ENCODE data around the gene ECI1. TPM values are rescaled to one million over a fixed set of nuclear protein-coding genes. Genes with fewer than 3 reads are reported as not detected.

ECI1 gene
- total and polyA plus RNA-seq, 2 of the 4 experiments (the other 2 are of a cell fraction): 20.3 to 30.1 TPM

- Histone ChIP-seq H2BK5ac (ENCODE audit: low read depth, low read length, poor library complexity, severe bottlenecking) (no peak overlapping the region), H3K4me2 (ENCODE audit: low read depth, low read length) (no peak overlapping the region), H2AFZ (replicated peaks; ENCODE audit: low read length, poor library complexity) (no peak overlapping the region), H3K9me3 (ENCODE audit: control insufficient read depth, insufficient read depth, low read length) (no peaks in the 10 kb centered on the region), H3K23ac (ENCODE audit: low read depth, low read length) (no peak overlapping the region), H3K4me1 (ENCODE audit: control insufficient read depth, insufficient read depth, low read length) (0 out of 2 replicates have a peak, but pooled peaks cover under 1% of the 10 kb centered on the region), H3K14ac (replicated peaks; ENCODE audit: low read depth, low read length) (no peak overlapping the region), H2BK15ac (ENCODE audit: low read depth, low read length) (no peak overlapping the region), H3K79me1 (ENCODE audit: low read depth in 1 of 2, low read length in 2 of 2) (peaks cover 17 to 35% of the 10 kb centered on the region in 2 experiments), H3K9me1 (ENCODE audit: insufficient read depth, low read length) (0 out of 2 replicates have a peak, but pooled peaks cover 2% of the 10 kb centered on the region), H2AK5ac (ENCODE audit: low read depth, low read length) (no peak overlapping the region), H3K9ac (ENCODE audit: low read depth, low read length) (no peak overlapping the region), H4K20me1 (ENCODE audit: insufficient read depth, low read length) (no peaks in the 10 kb centered on the region; the same call in 1 of the 2 replicates), H2BK120ac (ENCODE audit: low read depth, low read length) (no peak overlapping the region), H3K36me3 (ENCODE audit: control insufficient read depth, insufficient read depth, low read length) (peaks cover 46% of the 10 kb centered on the region), H2BK20ac (ENCODE audit: low read depth, low read length) (no peak overlapping the region), H3K4ac (ENCODE audit: low read depth, low read length) (no peak overlapping the region), H2AK9ac (replicated peaks; ENCODE audit: low read depth, low read length, poor library complexity) (no peak overlapping the region), H3K4me3 (ENCODE audit: insufficient read depth, low read depth, low read length) (no peak overlapping the region), H3K27me3 (ENCODE audit: control insufficient read depth, insufficient read depth, low read length) (no peaks in the 10 kb centered on the region), H3K18ac (ENCODE audit: low read depth, low read length) (no peak overlapping the region), H4K8ac (ENCODE audit: low read depth in 2 of 2, low read length in 2 of 2) (no peak overlapping the region), H4K91ac (ENCODE audit: insufficient read depth, low read depth, low read length) (no peak overlapping the region), H4K5ac (ENCODE audit: low read depth, low read length) (no peak overlapping the region), H3K56ac (ENCODE audit: extremely low read depth, insufficient read depth, low read length) (no peak overlapping the region), H3K27ac (ENCODE audit: insufficient read depth, low read length) (no peak overlapping the region)
- in situ Hi-C loops (cut with MboI; ENCODE audit: low sequenced_read_pairs) (no loop called here), intact Hi-C loops (cut with micrococcal nuclease) (no loop called here), dilution Hi-C loops (cut with HindIII; ENCODE audit: low sequenced_read_pairs, unreplicated experiment) (no loop called here)
- POLR2A ChIA-PET (ENCODE audit: unreplicated experiment): no interaction called here
- TF ChIP-seq CEBPB (IDR thresholded peaks at IDR 0.05; ENCODE audit: low read depth, low read length): no peak
- no peak for TF ChIP-seq BHLHE40 (IDR thresholded peaks at IDR 0.05; ENCODE audit: low read depth, low read length)
- no peak for TF ChIP-seq SMC3 (IDR thresholded peaks at IDR 0.05; ENCODE audit: low read depth, low read length)
- no peak for TF ChIP-seq MAZ (IDR thresholded peaks at IDR 0.05; ENCODE audit: borderline replicate concordance, low read depth, low read length)
- no peak for TF ChIP-seq FOS (IDR thresholded peaks at IDR 0.05; ENCODE audit: low read depth, low read length)
- no peak for TF ChIP-seq RFX5 (IDR thresholded peaks at IDR 0.05; ENCODE audit: low read depth, low read length)
- DNase-seq (no peak), ATAC-seq (ENCODE audit: low read depth) (no peak)
- CTCF ChIA-PET: no interaction called here
- BruUV-seq (replicated peaks): no TSS peak
- WGBS, 2 experiments (ENCODE audit: extremely low coverage in 2 of 2, insufficient read length in 1 of 2): 98% methylated on average over 13 of the region's 30 CpGs; no CpG with 5 or more reads in 1 of the 2 experiments
Observed at GRCh38 chr16:2244926-2245795, 6.2 kb downstream of the ECI1 start.

Measured in IMR-90 (cell line).